HG03103 (cell line): ENCODE results near the gene LAMA5.

Experiments used
- ATAC-seq: cut with Tn5 transposase; IDR thresholded peaks from one replicate; pipeline ENCODE4 v1.9.1; 2021; ENCODE audit warnings: low read depth; ENCODE audit not compliant: unreplicated experiment

The LAMA5 gene

DNA sequence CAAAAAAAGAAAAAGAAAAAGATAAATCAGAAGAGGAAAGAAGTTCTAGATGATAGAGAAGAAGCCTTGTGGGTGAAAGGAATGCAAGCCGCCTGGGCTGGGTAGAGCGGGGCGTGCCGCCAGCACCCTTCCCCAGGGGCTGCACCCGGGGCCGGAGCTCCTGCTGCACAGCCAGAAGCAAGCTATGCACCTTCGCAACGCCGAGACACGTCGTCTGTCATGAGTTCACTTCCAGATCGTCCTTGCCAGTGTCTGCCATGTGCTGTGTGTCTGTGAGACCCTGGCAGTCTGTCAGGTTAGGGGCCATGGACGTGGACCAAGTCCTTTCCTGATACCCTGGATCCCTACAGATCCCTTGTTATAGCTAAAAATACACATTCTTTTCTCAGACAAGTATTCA, 89.9 kb downstream of the LAMA5 start:
- no peak for ATAC-seq

DNA sequence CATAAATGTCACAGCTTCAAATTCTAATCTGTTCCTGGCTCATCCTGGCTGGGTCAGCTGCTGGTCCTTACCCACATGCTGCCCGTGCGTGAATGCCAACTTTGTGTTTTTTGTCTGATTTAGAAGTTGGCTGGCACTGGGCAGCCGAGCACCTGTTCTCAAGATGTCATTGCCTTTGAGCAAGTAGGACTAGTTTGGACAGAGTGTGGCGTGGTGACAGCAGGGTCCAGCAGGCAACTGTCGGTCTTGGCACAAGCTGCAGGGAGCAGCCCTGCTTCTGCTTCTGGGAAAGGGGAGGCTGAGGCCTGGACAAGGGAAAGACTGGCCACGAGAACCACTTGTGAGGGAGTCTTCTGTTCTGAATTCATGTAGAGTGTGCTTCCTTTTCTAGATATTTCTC, 90.7 kb downstream of the LAMA5 start:
- ATAC-seq, result no peak

DNA sequence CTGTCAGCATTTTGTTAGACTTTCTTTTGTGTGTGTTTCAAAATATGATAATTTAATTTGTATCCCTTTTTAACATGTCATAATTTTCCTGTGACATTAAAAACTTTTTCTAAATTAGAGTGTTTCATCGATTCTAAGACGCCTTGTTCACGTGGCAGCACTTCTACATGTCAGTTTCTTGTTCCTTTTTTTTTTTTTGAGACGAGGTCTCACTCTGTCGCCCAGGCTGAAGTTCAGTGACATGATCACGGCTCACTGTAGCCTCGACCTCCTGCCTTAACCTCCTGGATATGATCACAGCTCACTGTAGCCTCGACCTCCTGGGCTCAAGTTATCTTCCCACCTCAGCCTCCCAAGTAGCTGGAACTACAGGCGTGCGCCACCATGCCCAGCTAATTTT, 91.9 kb downstream of the LAMA5 start:
- no peak for ATAC-seq

DNA sequence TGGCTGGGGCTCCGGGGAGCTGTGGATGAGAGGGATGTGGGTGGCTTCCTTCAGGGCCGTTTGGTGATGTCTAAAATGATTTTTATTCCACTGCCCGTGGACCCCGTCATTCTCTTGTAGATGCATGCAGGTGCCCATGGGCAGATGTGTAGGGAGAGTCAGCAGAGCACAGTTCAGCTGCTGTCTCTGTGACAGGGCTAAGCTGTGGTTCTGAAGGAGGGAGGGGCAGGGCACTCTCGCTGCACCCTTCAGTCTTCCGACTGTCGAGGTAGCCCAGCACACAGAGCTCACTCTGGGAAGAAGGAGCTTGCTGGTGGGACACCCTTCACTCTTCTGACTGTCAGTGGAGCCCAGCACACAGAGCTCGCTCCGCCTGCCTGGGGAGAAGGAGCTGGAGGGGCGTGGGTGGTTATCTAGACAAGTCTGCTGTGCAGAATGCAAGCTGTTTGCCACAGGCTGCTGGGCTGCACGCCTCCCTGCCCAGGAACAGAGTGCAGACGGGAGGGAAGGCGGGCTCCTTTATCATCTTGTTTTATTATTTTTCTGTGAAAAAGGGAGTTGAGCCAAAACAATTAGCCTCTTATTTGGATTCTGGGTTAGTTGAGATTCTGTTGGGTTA, 92.7 kb downstream of the LAMA5 start:
- no peak for ATAC-seq

DNA sequence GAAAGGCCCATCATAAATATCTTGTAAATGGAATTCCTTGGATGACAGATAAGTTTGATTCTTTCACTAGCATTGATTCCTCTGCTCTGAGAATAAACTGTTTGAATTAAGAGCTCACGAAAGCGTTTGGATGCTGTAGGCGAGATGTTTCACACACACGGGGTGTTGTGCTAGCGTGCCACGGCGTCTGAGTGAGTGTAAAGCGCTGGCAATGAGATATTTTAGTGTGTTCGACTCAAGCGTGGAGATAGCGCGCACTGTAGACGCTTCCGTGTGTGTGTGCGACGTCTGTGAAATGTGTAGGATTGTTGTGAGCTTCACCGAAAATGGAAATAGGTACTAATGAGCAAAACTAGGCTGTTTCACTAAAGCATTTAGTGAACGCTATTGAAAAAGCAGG, 93.7 kb downstream of the LAMA5 start:
- no peak for ATAC-seq

DNA sequence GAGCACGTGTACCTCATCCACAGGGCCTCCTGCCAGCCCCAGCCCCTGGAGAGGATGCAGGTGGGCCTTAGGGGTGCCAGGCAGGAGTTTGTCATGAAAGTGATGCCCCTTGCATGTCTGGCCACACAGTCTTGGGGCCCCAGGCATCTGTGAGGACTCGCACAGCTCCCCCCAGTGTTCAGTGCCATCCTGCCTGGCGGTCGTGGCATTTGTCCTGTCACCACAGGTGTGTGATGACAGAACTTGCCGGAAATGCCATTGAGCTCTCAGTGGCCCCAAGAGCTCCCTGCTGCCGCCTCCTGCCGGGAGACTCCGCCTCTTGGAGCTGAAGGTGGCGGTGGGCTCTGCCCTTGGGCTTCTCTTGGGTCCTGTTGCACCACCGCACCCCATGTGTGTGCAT, 94.9 kb downstream of the LAMA5 start:
- ATAC-seq, result no peak

DNA sequence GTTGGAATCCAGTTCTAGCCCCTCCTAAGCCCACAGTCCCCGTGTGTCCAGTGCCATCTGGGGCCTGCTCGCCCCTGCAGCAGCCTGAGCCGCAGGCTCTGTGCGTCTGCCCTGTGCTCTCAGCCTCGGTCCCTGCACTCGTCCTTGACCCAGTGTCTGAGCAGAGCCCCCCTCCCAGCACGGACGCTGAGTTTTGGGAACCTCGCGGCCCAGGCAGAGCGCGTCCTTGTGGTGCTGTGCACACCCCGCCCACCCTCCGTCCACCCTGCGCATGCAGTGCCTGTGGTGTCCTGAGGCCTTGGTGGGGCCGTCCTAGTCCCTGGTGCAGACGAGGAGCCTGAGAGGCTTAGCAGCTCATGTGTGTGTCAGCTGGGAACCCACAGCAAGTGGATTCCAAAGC, 97.2 kb downstream of the LAMA5 start:
- ATAC-seq, result no peak

DNA sequence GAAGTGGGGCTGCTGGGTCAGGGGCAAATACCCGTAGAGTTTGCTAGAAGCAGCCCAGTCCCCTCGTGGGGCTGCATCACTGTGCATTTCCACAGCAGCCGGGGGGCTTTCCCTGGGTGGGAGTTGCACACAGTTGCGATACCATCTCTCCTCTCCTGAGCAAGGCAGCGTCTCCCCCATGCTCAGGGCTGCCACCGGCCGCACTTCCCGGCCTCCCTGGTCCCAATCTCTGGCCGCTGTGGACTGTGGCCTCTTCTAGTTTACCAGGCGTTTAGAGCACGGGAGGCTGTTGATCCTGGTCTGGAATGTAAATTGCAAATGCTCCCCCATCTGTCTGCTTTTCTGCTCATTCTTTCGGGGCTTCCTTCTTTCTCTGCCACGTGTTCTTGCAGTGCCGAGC, 97.7 kb downstream of the LAMA5 start:
- no peak for ATAC-seq

DNA sequence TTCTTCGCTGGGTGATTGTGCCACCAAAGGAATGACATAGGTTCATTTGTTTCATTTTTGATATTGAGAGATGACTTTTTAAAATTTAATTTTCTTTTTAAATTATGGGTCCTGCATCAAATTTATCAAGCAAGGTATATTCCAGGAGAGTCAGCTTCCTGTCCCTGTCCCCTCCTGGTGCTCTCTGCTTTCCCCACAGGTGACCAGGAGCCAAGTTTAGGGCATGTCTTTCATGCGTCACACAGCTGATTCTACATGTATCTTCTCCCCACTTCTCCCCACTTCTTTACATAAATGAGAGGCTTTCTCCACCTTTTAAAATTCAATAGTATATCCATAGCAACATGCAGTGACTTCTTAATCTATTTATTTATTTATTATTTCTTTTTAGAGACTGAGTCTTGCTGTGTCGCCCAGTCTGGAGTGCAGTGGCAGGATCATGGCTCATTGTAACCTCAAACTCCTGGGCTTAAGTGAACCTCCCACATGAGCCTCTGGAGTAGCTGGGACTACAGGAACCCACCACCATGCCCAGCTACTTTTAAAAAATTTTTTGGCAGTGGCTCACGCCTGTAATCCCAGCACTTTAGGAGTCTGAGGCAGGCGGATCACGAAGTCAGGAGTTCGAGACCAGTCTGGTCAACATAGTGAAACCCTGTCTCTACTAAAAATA, 98.7 kb downstream of the LAMA5 start:
- ATAC-seq, result no peak

DNA sequence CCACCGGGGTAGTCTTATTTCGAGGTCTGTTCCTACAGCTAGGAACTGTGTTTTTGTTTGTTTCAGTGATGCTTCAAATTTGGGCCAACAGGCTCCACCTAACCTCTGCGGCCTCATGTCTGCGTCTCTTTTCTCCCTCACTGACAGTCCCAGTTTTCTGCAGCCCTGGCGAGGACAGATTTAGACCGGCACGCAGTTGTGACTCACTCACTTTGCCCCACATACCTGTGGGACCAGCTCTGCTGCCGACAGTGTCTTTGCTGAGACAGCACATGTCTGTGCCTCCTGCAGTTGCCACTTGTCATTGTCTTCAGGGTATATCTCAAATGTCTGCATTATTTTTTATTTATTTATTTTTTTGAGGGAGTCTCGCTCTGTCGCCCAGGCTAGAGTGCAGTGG, 99.6 kb downstream of the LAMA5 start:
- no peak for ATAC-seq

DNA sequence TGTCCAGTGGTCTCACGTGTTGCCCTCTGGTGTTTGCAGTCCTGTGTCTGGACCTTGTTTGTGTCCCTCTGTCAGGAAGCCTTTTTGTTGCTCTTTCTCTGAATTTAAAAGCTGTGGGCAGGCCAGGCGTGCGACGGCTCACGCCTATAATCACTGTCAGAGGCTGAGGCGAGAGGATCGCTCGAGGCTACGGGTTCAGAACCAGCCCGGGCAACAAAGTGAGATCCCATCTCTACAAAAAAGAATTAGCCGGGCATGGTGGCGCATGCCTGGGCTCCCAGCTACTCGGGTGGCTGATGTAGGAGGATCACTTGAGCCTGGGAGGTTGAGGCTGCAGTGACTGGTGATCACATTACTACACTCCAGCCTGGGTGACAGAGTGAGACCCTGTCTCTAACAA, 100.3 kb downstream of the LAMA5 start:
- ATAC-seq, result no peak

DNA sequence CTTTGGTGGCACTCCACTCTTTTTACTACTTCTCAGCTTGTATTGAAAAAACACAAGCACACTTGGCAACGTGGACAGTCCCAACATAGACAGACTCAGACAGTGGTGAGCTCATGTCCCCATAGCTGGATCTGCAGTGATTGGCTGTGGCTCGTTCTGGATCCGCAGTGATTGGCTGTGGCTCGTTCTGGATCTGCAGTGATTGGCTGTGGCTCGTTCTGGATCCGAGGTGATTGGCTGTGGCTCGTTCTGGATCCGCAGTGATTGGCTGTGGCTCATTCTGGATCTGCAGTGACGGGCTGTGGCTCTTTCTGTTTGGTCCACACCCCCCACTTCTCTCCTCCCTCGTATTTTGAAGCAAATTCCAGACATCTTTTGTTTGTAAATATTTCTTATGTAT, 100.8 kb downstream of the LAMA5 start:
- ATAC-seq, result no peak

DNA sequence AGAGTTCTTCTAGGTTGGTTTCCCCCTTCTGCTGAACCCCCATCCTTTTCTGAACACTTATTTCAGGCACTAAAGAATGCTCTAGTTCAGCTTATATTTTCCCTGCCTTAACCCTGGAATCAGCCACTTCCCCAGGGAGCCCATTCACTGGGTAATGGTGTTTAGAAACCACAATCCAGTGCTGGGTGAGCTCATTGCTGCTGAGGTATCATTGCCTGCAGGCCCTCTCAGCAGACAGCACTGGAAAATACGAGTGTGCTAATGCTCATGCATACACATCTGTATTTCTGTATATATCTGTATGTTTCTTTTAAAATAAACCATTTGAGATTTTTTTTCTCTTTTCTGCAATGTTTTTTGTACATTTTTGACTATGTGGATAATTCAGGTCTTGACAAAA, 101.7 kb downstream of the LAMA5 start:
- ATAC-seq, result no peak

DNA sequence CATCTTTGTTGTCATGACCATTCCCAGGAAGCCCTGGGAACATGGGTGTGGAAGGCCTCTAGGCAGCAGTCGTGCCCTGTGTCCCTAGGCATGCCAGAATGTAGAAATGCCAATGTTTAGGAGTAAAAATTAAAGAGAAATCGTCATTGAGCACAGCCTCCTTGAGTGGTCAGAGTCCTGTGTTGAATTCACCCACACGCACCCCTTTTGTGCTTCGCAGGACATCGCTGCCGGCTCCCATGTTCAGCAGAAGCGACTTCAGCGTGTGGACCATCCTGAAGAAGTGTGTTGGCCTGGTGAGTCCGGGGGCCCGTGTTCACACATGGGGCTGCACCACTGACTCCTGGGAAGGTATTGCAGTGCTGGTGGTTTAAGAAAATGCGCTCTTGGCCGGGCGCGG, 103.7 kb downstream of the LAMA5 start:
- no peak for ATAC-seq

DNA sequence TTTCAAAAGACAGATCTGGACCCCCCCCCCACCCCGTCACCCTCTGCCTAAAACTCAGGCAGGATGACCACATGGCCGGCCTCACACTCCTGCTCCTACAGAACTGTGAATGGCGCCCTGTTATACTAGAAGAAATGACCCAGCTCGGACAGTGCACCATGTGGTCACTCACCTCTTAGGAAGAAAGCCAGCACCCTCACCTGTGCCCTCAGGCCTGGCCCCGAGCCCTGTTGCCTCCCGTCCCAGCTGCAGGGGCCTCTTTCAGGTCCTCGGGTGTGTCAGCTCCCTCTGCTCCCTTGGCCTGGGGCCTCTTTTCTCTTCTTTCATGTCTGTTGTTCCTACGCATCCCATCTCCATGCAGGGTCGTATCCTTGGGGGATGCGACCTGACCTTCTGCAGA, 105.0 kb downstream of the LAMA5 start:
- ATAC-seq, result no peak

DNA sequence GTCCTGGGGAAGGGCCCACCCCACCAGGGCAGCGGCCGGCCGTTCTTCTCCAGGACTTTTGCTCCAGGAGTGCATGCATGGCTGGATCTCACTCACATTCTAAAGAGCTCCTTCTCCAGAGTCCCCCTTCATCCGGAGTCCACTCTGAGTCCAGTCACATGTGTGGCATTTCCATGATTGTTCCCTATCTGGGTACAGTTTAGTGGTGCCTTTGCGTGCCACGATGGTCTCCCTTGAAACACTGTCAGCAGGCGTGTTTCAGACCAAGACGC, 107.9 kb downstream of the LAMA5 start:
- no peak for ATAC-seq
